Right forelimb (tissue), 1 donor: ENCODE measurements around the gene CNIH4.
"Not testable (repeated sequence)": the region's sequence is repeated elsewhere in the genome, so short reads cannot be mapped to it uniquely, and the experiment has no call there.

Experiments
- DNase-seq: peaks from one replicate; pipeline ENCODE4 v3.0.0-alpha.2; 2018

Gene CNIH4

DNA sequence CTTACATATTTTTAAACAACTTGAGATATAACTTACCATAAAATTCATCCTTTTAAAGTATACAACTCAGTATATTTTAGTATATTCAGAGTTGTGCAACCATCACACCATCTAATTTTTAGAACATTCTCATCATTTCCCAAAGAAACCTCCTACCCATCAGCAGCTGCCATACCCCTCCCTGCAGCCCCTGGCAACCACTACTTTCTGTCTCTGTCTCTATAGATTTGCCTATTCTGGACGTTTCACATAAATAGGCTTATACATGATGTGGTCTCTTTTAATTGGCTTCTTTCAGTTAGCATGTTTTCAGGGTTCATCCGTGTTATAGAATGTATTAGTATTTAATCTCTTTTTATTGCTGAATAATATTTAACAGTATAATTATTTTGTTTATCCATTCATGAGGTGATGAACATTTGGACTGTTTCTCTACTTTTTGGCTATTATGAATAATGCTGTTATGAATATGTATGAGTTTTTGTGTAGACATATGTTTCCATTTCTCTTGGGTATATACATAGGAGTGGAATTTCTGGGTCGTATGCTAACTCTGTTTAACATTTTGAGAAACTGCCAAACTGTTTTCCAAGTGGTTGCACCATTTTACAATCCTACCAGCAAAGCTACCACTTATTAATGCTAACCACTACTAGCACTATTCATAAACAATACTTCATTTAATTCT lies 48.4 kb downstream of the CNIH4 start:
- DNase-seq = no peak

GRCh38 chr1:224405604-224405970 lies 48.9 kb downstream of the CNIH4 start:
- DNase-seq = no peak

GRCh38 chr1:224406216-224406615 lies 49.5 kb downstream of the CNIH4 start:
- DNase-seq = no peak

DNA sequence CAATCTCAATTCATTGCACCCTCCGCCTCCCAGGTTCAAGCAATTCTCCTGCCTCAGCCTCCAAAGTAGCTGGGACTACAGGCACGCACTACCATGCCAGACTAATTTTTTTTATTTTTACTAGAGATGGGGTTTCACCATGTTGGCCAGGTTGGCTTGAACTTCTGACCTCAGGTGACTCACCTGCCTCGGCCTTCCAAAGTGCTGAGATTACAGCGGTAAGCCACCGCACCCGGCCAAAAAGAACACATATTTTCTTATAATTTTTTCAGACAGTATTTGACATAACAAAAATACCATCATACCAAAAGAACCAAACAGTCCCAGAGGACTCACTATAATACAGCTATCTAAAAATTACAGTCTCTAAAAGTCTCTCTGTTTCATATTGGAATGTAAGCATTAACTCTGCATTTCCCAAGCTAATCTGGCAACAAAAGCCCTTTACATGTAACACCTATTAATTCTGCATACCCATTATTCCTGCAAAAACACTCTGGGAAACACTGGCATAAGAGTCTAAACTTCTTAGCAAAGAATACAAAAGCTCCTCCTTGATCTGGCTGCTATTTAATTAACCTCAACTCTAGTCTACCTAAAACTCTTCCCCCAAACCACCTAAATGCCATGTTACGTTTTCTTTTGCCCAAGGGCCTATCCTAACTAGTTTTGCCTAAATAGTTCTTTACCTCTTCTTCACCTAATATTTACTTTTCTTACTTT lies 51.1 kb downstream of the CNIH4 start:
- DNase-seq = no peak

DNA sequence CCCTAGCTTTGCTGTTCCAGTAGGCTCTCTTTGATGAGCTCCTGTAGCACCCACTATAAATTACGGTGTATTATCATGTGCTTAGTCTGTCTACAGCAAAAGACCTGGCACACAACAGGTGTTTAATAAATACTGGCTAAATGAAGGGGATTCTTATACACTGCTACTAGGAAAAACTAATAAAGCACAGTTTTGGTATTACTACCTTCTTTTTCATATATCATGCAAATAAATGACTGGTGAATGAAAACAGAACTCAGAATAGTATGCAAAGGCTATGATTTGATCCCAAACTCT lies 51.6 kb downstream of the CNIH4 start:
- DNase-seq = no peak

DNA sequence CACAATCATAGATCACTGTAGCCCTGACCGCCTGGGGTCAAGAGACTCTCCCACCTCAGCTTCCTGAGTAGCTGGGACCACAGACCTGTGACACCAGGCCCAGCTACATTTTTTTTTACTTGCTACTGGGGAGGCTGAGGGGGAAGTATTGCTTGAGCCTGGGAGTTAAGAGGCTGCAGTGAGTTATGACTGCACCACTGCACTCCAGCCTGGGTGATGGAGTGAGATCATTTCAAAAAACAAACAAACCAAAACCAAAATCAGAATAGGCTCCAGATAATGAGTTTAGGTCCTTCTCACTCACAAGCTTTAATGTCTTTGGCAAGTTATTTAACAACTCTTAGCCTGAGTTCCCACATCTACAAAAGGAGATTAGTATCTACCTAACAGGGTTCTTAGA lies 55.1 kb downstream of the CNIH4 start:
- DNase-seq = no peak

- no peak for DNase-seq
Observed at GRCh38 chr1:224420106-224420505, 63.4 kb downstream of the CNIH4 start.

GRCh38 chr1:224425279-224425884 lies 68.7 kb downstream of the CNIH4 start:
- DNase-seq = no peak

DNA sequence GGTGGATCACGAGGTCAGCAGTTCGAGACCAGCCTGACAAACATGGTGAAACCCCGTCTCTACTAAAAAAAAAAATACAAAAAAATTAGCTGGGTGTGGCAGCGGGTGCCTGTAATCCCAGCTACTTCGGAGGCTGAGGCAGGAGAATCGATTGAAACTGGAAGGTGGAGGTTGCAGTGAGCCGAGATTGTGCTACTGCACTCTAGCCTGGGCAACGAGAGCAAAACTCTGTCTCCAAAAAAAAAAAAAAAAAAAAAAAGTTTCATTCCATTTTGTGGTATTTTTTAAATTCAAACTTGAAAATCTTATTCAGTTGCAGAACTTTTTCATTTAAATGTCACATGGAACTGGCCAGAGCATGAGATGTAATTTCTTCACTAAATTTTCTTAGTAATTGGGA lies 70.2 kb downstream of the CNIH4 start:
- not testable (repeated sequence) for DNase-seq

DNA sequence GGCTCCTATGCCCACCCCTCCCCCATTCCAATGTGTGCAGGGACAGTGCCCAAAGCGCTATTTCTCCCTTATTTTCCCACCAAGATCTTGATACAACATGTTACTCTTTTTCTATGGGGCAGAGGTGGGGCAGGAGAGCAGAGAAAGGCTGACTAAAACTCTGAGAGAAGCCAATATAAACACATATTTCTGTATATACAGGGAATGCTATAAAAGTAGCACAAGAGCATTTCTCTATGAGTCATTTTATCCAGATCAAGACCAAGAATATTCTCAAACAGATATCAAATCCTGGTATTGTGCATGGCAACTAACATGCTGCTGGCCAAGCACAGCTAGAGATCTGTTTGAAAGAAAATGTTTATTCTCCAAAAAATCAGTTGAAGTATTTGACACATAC lies 70.7 kb downstream of the CNIH4 start:
- DNase-seq = no peak

DNA sequence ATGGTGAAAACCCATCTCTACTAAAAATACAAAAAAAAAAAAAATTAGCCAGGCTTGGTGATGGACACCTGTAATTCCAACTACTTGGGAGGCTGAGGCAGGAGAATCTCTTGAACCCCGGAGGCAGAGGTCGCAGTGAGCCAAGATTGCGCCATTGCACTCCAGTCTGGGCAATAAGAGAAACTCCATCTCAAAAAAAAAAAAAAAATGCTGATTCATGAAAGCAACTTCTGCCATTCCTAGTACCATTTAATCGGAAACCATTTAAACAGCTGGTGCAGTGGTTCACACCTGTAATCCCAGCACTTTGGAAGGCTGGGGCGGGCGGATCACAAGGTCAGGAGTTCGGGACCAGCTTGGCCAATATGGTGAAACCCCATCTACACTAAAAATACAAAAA lies 72.0 kb downstream of the CNIH4 start:
- DNase-seq = not testable (repeated sequence)
